Middle frontal gyrus (tissue), 1 donor: Measurements from ENCODE around the gene OR2W1.

ENCODE experiments used
- DNase-seq: peaks from one replicate; pipeline ENCODE4 v3.0.0-alpha.2; 2015; ENCODE audit warnings: low spot score; ENCODE audit errors: extremely low spot score

Gene OR2W1

DNA sequence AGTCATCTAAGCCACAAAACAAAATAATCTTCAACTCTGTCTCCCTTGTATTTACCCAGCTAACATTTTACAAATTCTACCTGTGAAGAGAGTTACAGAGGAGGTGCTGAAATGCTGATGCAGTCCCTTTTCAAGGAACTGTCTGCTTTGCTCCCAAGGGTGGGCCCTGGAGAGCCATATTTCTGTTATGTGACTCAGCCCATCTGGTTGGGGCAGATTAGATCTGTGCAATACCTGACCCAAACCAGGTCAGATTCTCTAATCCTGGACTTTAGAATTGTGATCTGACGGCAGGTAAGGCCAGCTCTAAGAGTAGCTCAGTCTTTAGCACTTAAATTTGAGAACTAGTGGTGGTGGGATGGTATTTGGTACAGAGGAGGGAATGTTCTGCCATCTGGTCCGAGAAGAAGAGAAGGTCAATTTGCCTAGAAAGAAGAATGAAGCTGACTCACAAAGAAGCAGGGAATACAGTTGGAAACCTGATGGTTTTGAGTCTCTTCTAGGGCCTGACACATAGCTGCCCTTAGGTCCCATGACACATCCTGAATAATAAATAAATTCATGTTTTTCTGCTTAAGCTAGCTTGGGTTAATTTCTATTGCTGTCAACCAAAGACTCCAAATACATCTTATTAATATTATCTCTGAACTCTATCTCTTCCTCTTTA lies 48.0 kb downstream of the OR2W1 start:
- DNase-seq, result no peak

DNA sequence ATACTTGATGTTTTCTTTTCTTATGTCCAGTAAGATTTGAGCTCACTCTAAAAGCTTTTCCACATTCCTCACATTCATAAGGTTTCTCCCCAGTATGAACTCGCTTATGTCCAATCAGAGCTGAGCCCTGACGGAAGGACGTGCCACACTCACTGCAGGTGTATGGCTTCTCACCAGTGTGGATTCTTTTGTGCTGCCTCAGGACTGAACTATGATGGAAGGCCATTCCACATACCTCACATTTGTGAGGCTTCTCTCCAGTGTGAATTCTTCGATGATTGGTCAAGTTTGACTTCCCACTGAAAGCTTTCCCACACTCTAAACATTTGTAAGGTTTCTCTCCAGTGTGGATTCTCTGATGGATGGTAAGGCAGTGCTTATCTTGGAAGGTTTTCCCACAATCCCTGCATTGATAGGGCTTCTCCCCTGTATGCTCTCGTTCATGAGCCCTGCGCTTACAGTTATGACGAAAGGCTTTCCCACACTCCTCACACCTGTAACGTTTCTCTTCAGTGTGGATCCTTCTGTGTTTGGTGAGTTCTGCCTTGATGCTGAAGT lies 49.8 kb downstream of the OR2W1 start:
- no peak for DNase-seq
